GM19238 (cell line): Measurements from ENCODE around the gene MARVELD1.
"Not testable (repeated sequence)": the region's sequence is repeated elsewhere in the genome, so short reads cannot be mapped to it uniquely, and the experiment has no call there.

ENCODE experiments used
- DNase-seq: peaks from one replicate; pipeline ENCODE4 v3.0.0; 2011; ENCODE audit warnings: low spot score; ENCODE audit not compliant: insufficient read length

Gene MARVELD1

GRCh38 chr10:97690133-97690532 is 23.4 kb upstream of the MARVELD1 start:
- DNase-seq: no peak

- not testable (repeated sequence) for DNase-seq
Measured at GRCh38 chr10:97698072-97698655, 15.4 kb upstream of the MARVELD1 start.

- peak; percentile 62 for DNase-seq
Measured at GRCh38 chr10:97701438-97702069, 12.0 kb upstream of the MARVELD1 start.

GRCh38 chr10:97703398-97704067 is 10.0 kb upstream of the MARVELD1 start:
- no peak for DNase-seq

- no peak for DNase-seq
Measured at GRCh38 chr10:97704341-97704740, 9.2 kb upstream of the MARVELD1 start.

GRCh38 chr10:97705006-97705670 is 8.4 kb upstream of the MARVELD1 start:
- no peak for DNase-seq

GRCh38 chr10:97707134-97707861 is 6.2 kb upstream of the MARVELD1 start:
- DNase-seq: no peak

- DNase-seq: no peak
Measured at GRCh38 chr10:97708167-97708566, 5.4 kb upstream of the MARVELD1 start.

- DNase-seq: no peak
Measured at GRCh38 chr10:97708976-97709946, 4.3 kb upstream of the MARVELD1 start.

- no peak for DNase-seq
Measured at GRCh38 chr10:97711640-97712572, 1.6 kb upstream of the MARVELD1 start.

- peak; percentile 71 for DNase-seq
Measured at GRCh38 chr10:97713826-97714400, 383 bp downstream of the MARVELD1 start.

GRCh38 chr10:97714401-97715258 is 1.1 kb downstream of the MARVELD1 start:
- peak; percentile 52 for DNase-seq

- no peak for DNase-seq
Measured at GRCh38 chr10:97715259-97715874, 1.8 kb downstream of the MARVELD1 start.

- DNase-seq: no peak
Measured at GRCh38 chr10:97717627-97718026, 4.1 kb downstream of the MARVELD1 start.

GRCh38 chr10:97718178-97718577 is 4.6 kb downstream of the MARVELD1 start:
- no peak for DNase-seq

- DNase-seq: no peak
Measured at GRCh38 chr10:97718659-97719142, 5.2 kb downstream of the MARVELD1 start.

GRCh38 chr10:97719602-97720001 is 6.1 kb downstream of the MARVELD1 start:
- no peak for DNase-seq
